ENCODE measurements around the gene AHCYL2. TPM values are rescaled to one million over a fixed set of nuclear protein-coding genes. Genes with fewer than 3 reads are reported as not detected.

The AHCYL2 gene
- total and polyA plus RNA-seq, 2 of the 8 experiments (the other 6 are each of a cell fraction or from before 2014, with no cell fraction given) = 20.7 to 25.4 TPM

DNA sequence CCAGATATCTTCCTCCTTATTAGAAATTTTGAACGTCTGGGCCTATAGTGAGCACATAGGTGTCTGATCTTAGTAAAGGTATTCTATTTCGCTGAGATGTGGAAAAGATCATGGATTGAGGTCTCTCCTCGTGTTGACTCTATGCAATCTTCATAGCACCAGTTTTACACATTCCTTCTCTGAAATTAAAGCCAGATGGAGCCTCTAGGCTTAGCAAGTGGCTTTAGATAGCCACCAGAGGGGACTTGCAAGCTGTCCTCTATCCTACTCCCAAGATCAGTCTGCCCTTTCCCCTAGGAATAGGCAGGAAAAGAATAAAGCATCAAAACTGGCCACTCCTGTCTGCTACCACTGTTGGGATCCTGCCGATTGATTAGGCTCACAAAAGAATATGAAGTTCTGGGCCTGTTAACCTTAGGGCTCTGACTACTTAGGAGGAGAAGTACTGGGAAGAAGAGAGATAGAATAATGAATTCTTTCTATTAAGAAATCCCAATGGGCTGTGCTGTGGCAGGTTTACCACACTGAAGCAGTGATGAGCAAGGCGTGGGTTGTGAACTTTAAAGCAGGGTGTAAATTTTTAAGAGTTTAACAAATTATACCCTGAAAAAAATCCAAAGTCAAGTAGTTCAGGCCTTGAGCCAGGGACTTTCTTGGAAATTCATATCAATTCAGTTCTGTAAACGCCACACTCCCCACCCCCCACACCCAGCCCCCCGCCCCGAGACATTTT is 207.2 kb downstream of the AHCYL2 start:
- no peak overlapping the region; a peak in 1 of 4 replicates for H3K4me2 ChIP-seq (ENCODE audit: insufficient read depth in 1 of 2, low read depth in 2 of 2, low read length in 2 of 2)
- H2BK120ac ChIP-seq (replicated peaks; ENCODE audit: low read depth, low read length) = no peak overlapping the region
- no peak overlapping the region for H2AK5ac ChIP-seq (ENCODE audit: low read depth, low read length)
- H4K5ac ChIP-seq (ENCODE audit: insufficient read length, low read depth, low read length) = no peak overlapping the region
- no peak overlapping the region for H2BK12ac ChIP-seq (ENCODE audit: low read depth, low read length)
- H3K4ac ChIP-seq (replicated peaks; ENCODE audit: insufficient read length, low read depth, low read length) = no peak overlapping the region
- H4K20me1 ChIP-seq (replicated peaks in 1 of 2; ENCODE audit: control insufficient read depth in 1 of 2, insufficient read depth in 2 of 2, low read length in 2 of 2) = peaks cover 3 to 5% of the 10 kb centered on the region in 2 experiments
- H3K23me2 ChIP-seq (ENCODE audit: low read depth, low read length) = peaks cover 13% of the 10 kb centered on the region
- no peak overlapping the region for H3K9ac ChIP-seq (replicated peaks in 1 of 4; ENCODE audit: extremely low read depth in 1 of 4, low read depth in 3 of 4, low read length in 3 of 4)
- H3K9me3 ChIP-seq (ENCODE audit: insufficient read depth in 2 of 2, low read depth in 1 of 2, low read length in 1 of 2) = no peaks in the 10 kb centered on the region
- H3K4me3 ChIP-seq (ENCODE audit: extremely low read depth in 1 of 4, insufficient read depth in 2 of 4, low read depth in 3 of 4, low read length in 4 of 4) = no peak overlapping the region
- no peak overlapping the region for H3K56ac ChIP-seq (replicated peaks; ENCODE audit: insufficient read length, low read depth, low read length)
- H3K36me3 ChIP-seq (ENCODE audit: control insufficient read depth in 2 of 4, insufficient read depth in 4 of 4, low read length in 3 of 4) = peaks cover 0 to 2% (median 0%) of the 10 kb centered on the region in 4 experiments; a peak in 1 of 8 replicates
- no peak overlapping the region for H2BK15ac ChIP-seq (ENCODE audit: low read length)
- POLR2A ChIA-PET (ENCODE audit: partially characterized antibody) = interaction anchor here (0.6 to 3.9 kb wide), 4 partner anchors 7 to 56 kb away, joined by 3 to 18 read pairs (median 8); no protein-coding TSS in a partner anchor
- 86% methylated on average over 8 of the region's 8 CpGs; no CpG with 5 or more reads in 1 of the 2 experiments for WGBS, 2 experiments (ENCODE audit: extremely low coverage in 1 of 2, insufficient coverage in 1 of 2, insufficient read length in 1 of 2, insufficient replicate concordance in 2 of 2, low coverage in 1 of 2, low lambda C conversion rate in 2 of 2, missing lambda C conversion rate in 1 of 2)
- no peak for DNase-seq (ENCODE audit: low read depth in 1 of 2, low spot score in 2 of 2)
- H3K79me1 ChIP-seq (ENCODE audit: low read depth, low read length) = no peaks in the 10 kb centered on the region; the same call in 1 of the 2 replicates
- no peak overlapping the region for H2AFZ ChIP-seq (ENCODE audit: low read length)
- no peak overlapping the region for H3K14ac ChIP-seq (ENCODE audit: insufficient read length)
- no peak overlapping the region for H3K27ac ChIP-seq (ENCODE audit: low read depth, low read length)
- peaks cover 0 to 9% (median 3%) of the 10 kb centered on the region in 4 experiments; a peak in 3 of 7 replicates for H3K27me3 ChIP-seq (replicated peaks in 1 of 4; ENCODE audit: control insufficient read depth in 3 of 4, extremely low read depth in 1 of 4, insufficient read depth in 3 of 4, low read length in 3 of 4)
- no peak overlapping the region for H2BK5ac ChIP-seq (ENCODE audit: low read depth, low read length)
- H3K4me1 ChIP-seq (replicated peaks in 1 of 4; ENCODE audit: control insufficient read depth in 3 of 4, insufficient read depth in 4 of 4, low read length in 3 of 4) = peaks cover 0 to 4% (median 2%) of the 10 kb centered on the region in 4 experiments; a peak in 3 of 7 replicates
- no peak overlapping the region for H3K18ac ChIP-seq (ENCODE audit: extremely low read depth, low read length)
- FAIRE-seq = no peak
- H4K8ac ChIP-seq (ENCODE audit: extremely low read depth, insufficient read depth, low read length) = no peak overlapping the region
- H2BK20ac ChIP-seq (ENCODE audit: low read length) = no peak overlapping the region
- CTCF ChIA-PET (ENCODE audit: partially characterized antibody) = interaction anchor here (0.8 to 5.3 kb wide), 8 partner anchors 8 to 349 kb away, joined by 3 to 37 read pairs (median 8); no protein-coding TSS in a partner anchor
- no peak overlapping the region for H4K91ac ChIP-seq (replicated peaks; ENCODE audit: insufficient read length, low read length)
- peaks cover 0 to 3% of the 10 kb centered on the region in 2 experiments; a peak in 1 of 4 replicates for H3K79me2 ChIP-seq (ENCODE audit: control insufficient read depth in 1 of 2, insufficient read depth in 2 of 2, low read length in 2 of 2)
- no peak overlapping the region for H3K23ac ChIP-seq (ENCODE audit: insufficient read length)
- TF ChIP-seq YY1 (IDR thresholded peaks at IDR 0.05; ENCODE audit: low read depth, low read length) (no peak), TEAD4 (IDR thresholded peaks at IDR 0.05; ENCODE audit: low read depth, low read length) (no peak), KDM5A (IDR thresholded peaks at IDR 0.05; ENCODE audit: low read length) (no peak), GABPA (IDR thresholded peaks at IDR 0.05; ENCODE audit: borderline replicate concordance, insufficient read depth, low read length) (no peak), EGR1 (IDR thresholded peaks at IDR 0.05; ENCODE audit: borderline replicate concordance, low read depth, low read length) (no peak), SIN3A (conservative IDR thresholded peaks at IDR 0.05 in 1 of 2, IDR thresholded peaks at IDR 0.05 in 1 of 2; ENCODE audit: low read depth in 1 of 2, low read length in 2 of 2) (no peak), TCF12 (IDR thresholded peaks at IDR 0.05; ENCODE audit: low read depth, low read length) (no peak), NANOG (IDR thresholded peaks at IDR 0.05; ENCODE audit: insufficient read depth, low read depth, low read length, poor library complexity, severe bottlenecking) (no peak), SP2 (IDR thresholded peaks at IDR 0.05; ENCODE audit: low read length) (no peak), HDAC2 (IDR thresholded peaks at IDR 0.05; ENCODE audit: borderline replicate concordance in 1 of 2, low read depth in 2 of 2, low read length in 2 of 2) (no peak), CHD1 (IDR thresholded peaks at IDR 0.05; ENCODE audit: low read depth, low read length) (no peak), MAFK (IDR thresholded peaks at IDR 0.05; ENCODE audit: low read depth, low read length) (no peak)
